ENCODE measurements around the gene MYH1.

MYH1 gene

GRCh38 chr17:10492004-10492403 lies 26.3 kb downstream of the MYH1 start:
- intact Hi-C loops (cut with DNase I), result no loop called here
- DNase-seq, result no peak

- intact Hi-C loops (cut with DNase I), result no loop called here
- no peak for DNase-seq
Measured at GRCh38 chr17:10482252-10482651, 36.1 kb downstream of the MYH1 start.

- DNase-seq, result no peak
- intact Hi-C loops (cut with DNase I), result no loop called here
Measured at GRCh38 chr17:10477701-10478100, 40.6 kb downstream of the MYH1 start.

GRCh38 chr17:10474536-10474935 lies 43.8 kb downstream of the MYH1 start:
- intact Hi-C loops (cut with DNase I), result no loop called here
- no peak for DNase-seq

GRCh38 chr17:10471858-10472257 lies 46.5 kb downstream of the MYH1 start:
- DNase-seq, result no peak
- intact Hi-C loops (cut with DNase I), result no loop called here

GRCh38 chr17:10469459-10469858 lies 48.9 kb downstream of the MYH1 start, which contains the start of gene MYH4:
Gene MYH4, minus strand, starts transcription at chr17:10469559. Its CDS starts 2,814 bp downstream, at chr17:10466745.
- no peak for DNase-seq
- intact Hi-C loops (cut with DNase I), result no loop called here

GRCh38 chr17:10463402-10463801 lies 54.9 kb downstream of the MYH1 start:
- no peak for DNase-seq
- intact Hi-C loops (cut with DNase I), result no loop called here

- no peak for DNase-seq
- intact Hi-C loops (cut with DNase I), result no loop called here
Measured at GRCh38 chr17:10460062-10460461, 58.3 kb downstream of the MYH1 start.

GRCh38 chr17:10458701-10459100 lies 59.6 kb downstream of the MYH1 start:
- intact Hi-C loops (cut with DNase I), result no loop called here
- DNase-seq, result no peak

- DNase-seq, result no peak
- intact Hi-C loops (cut with DNase I), result no loop called here
Measured at GRCh38 chr17:10457952-10458351, 60.4 kb downstream of the MYH1 start.

GRCh38 chr17:10447026-10447931 lies 71.1 kb downstream of the MYH1 start:
- intact Hi-C loops (cut with DNase I), result no loop called here
- no peak for DNase-seq
